OCI-LY7 (cell line): ENCODE results near the gene ADAM23. TPM values are rescaled to one million over a fixed set of nuclear protein-coding genes. Genes with fewer than 3 reads are reported as not detected.

Experiments used
- BruUV-seq: library from RNA; stranded (reverse); fragments of 400-500 nt; replicated peaks from 2 replicates; lab custom pipeline; 2021; lab: Mats Ljungman, UMichigan
- CTCF ChIA-PET: fragments of 300-600 bp; sonication (Branson Sonifier 250); formaldehyde crosslinking; loops from one replicate; lab custom pipeline; 2022; ENCODE audit warnings: antibody characterized with exemption; ENCODE audit not compliant: unreplicated experiment; lab: Charles Lee
- POLR2A ChIA-PET: fragments of 300-600 bp; sonication (Branson Sonifier 250); formaldehyde crosslinking; loops from one replicate; lab custom pipeline; 2022; ENCODE audit warnings: antibody characterized with exemption; lab: Charles Lee
- DNase-seq: peaks from one replicate; pipeline ENCODE4 v3.0.0-alpha.2; 2015; ENCODE audit warnings: low spot score
- H2AFZ ChIP-seq: fragments of 200-600 bp; sonication (generic), shearing (Covaris generic); 2 replicates; pipeline ENCODE4 v1.6.1; 2014; ENCODE audit warnings: mild to moderate bottlenecking, antibody characterized with exemption, low read length, moderate library complexity
- H3K27ac ChIP-seq: fragments of 200-600 bp; sonication (generic); 2 replicates; pipeline ENCODE4 v1.5.1; 2014; ENCODE audit warnings: mixed run types, low read depth, mild to moderate bottlenecking, moderate library complexity, low read length, inconsistent platforms; ENCODE audit not compliant: poor library complexity, severe bottlenecking
- H3K36me3 ChIP-seq: fragments of 200-600 bp; sonication (generic); 2 replicates; pipeline ENCODE4 v1.6.1; 2014; ENCODE audit warnings: mild to moderate bottlenecking, antibody characterized with exemption, low read length, moderate library complexity, mixed read lengths; ENCODE audit not compliant: insufficient read depth
- H3K4me1 ChIP-seq: fragments of 200-600 bp; sonication (generic); 2 replicates; pipeline ENCODE4 v1.5.1; 2014; ENCODE audit warnings: mild to moderate bottlenecking, low read length; ENCODE audit not compliant: insufficient read depth, poor library complexity, severe bottlenecking
- H3K4me2 ChIP-seq: fragments of 200-600 bp; sonication (generic); 2 replicates; pipeline ENCODE4 v1.6.1; 2014; ENCODE audit warnings: mild to moderate bottlenecking, low read length
- H3K4me3 ChIP-seq: fragments of 200-600 bp; sonication (generic); 2 replicates; pipeline ENCODE4 v1.5.1; 2014; ENCODE audit warnings: mild to moderate bottlenecking, low read depth, low read length; ENCODE audit not compliant: poor library complexity, severe bottlenecking
- H3K79me2 ChIP-seq: fragments of 200-600 bp; sonication (generic); 2 replicates; pipeline ENCODE4 v1.6.1; 2016; ENCODE audit warnings: low read depth, mild to moderate bottlenecking, low read length, moderate library complexity, mixed read lengths; ENCODE audit not compliant: insufficient read depth
- H3K9me2 ChIP-seq: fragments of 200-600 bp; sonication (generic); 2 replicates; pipeline ENCODE4 v1.6.1; 2016; ENCODE audit warnings: mild to moderate bottlenecking, low read length, mixed read lengths; ENCODE audit not compliant: insufficient read depth
- H3K9me3 ChIP-seq: fragments of 200-600 bp; sonication (generic); 2 replicates; pipeline ENCODE4 v1.6.1; 2014; ENCODE audit warnings: mild to moderate bottlenecking, mixed run types, low read length, mixed read lengths
- H4K20me1 ChIP-seq: fragments of 200-600 bp; sonication (generic); 2 replicates; pipeline ENCODE4 v1.6.1; 2014; ENCODE audit warnings: mild to moderate bottlenecking, antibody characterized with exemption, low read length, moderate library complexity, mixed read lengths; ENCODE audit not compliant: insufficient read depth
- CTCF ChIP-seq: fragments of 200-600 bp; sonication (generic); conservative IDR thresholded peaks from 2 replicates; pipeline ENCODE4 v1.5.1; 2014; ENCODE audit warnings: mild to moderate bottlenecking, antibody characterized with exemption, low read length, moderate library complexity, mixed read lengths
- EZH2phosphoT487 ChIP-seq: fragments of 200-600 bp; sonication (generic); IDR thresholded peaks from 2 replicates; pipeline ENCODE4 v1.6.1; 2018; ENCODE audit warnings: low read depth, borderline replicate concordance, mild to moderate bottlenecking, mixed run types, antibody characterized with exemption, low read length, moderate library complexity, mixed read lengths
- intact Hi-C: fragments of 100-400 bp; cut with micrococcal nuclease; formaldehyde crosslinking; loops from one replicate; pipeline ENCODE4 v1.10.0; 2022; ENCODE audit not compliant: unreplicated experiment
- total RNA-seq, 2 experiments: library from RNA; depleted of rRNA in 1 of 2; stranded (reverse); fragments of >200 nt in 1 of 2; shearing (Covaris generic) in 1 of 2; gene quantifications; 2 replicates each; pipeline ENCODE4 v1.2.3, GENCODE V29; 2014 to 2022

ADAM23 gene
- total RNA-seq, 2 experiments from 2014 or later = 0.53 TPM; not detected in 1

- Histone ChIP-seq H3K4me1 (no peaks in the 10 kb centered on the region), H3K9me2 (no peaks in the 10 kb centered on the region), H3K4me3 (no peak overlapping the region), H3K36me3 (no peaks in the 10 kb centered on the region), H4K20me1 (no peaks in the 10 kb centered on the region), H3K4me2 (no peak overlapping the region), H3K27ac (no peak overlapping the region), H3K79me2 (no peaks in the 10 kb centered on the region), H2AFZ (peak overlapping the region; percentile 82; the same call in 1 of the 2 replicates), H3K9me3 (no peaks in the 10 kb centered on the region)
- TF ChIP-seq CTCF (no peak), EZH2phosphoT487 (no peak)
- BruUV-seq = no TSS peak
- intact Hi-C loops = no loop called here
- POLR2A ChIA-PET = interaction anchor here (0.8 kb wide), 1 partner anchor 29 kb away, joined by 3 read pairs; no protein-coding TSS in a partner anchor
- DNase-seq = no peak
- CTCF ChIA-PET = no interaction called here
Observed at GRCh38 chr2:206422493-206422892, 20.8 kb upstream of the ADAM23 start.

DNA sequence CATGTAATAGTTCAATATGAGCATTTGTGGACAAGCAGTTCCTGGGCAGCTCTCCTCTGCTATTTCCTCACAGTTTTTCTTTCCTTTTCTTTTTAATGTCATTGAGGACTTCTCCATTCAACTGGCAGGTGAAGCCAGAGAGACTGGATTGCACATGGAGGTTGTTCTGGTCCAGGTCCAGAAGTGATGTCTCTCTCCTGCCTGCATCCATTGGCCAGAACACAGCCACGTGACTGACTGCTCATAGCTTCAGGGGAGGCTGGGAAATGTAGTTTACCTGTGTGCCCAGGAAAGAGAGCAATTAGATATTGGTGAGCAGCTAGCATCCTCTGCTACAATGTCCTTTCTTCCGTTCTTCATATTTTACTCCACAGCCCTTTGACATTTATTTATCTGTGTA is 20.2 kb upstream of the ADAM23 start:
- Histone ChIP-seq H2AFZ (peak overlapping the region; percentile 82; the same call in 1 of the 2 replicates), H3K4me3 (no peak overlapping the region), H3K36me3 (no peaks in the 10 kb centered on the region), H3K9me3 (no peaks in the 10 kb centered on the region), H3K27ac (no peak overlapping the region), H3K4me2 (no peak overlapping the region), H3K79me2 (no peaks in the 10 kb centered on the region), H4K20me1 (no peaks in the 10 kb centered on the region), H3K9me2 (no peaks in the 10 kb centered on the region), H3K4me1 (no peaks in the 10 kb centered on the region)
- TF ChIP-seq CTCF = no peak
- TF ChIP-seq EZH2phosphoT487 = no peak
- intact Hi-C loops = no loop called here
- CTCF ChIA-PET = interaction anchor here (0.6 kb wide), 2 partner anchors 147 to 502 kb away, joined by 4 to 8 read pairs; no protein-coding TSS in a partner anchor
- POLR2A ChIA-PET = no interaction called here
- DNase-seq = peak; percentile 39
- BruUV-seq = no TSS peak

GRCh38 chr2:206424134-206424533 is 19.2 kb upstream of the ADAM23 start:
- Histone ChIP-seq H3K4me2 (no peak overlapping the region), H3K9me2 (no peaks in the 10 kb centered on the region), H3K79me2 (no peaks in the 10 kb centered on the region), H3K27ac (no peak overlapping the region), H3K36me3 (no peaks in the 10 kb centered on the region), H4K20me1 (no peaks in the 10 kb centered on the region), H3K4me1 (no peaks in the 10 kb centered on the region), H2AFZ (no peak overlapping the region), H3K9me3 (no peaks in the 10 kb centered on the region), H3K4me3 (no peak overlapping the region)
- ChIA-PET POLR2A (interaction anchor here (0.6 to 0.8 kb wide), 3 partner anchors 22 to 1999 kb away, joined by 3 read pairs; no protein-coding TSS in a partner anchor), CTCF (no interaction called here)
- no peak for DNase-seq
- no TSS peak for BruUV-seq
- intact Hi-C loops = no loop called here
- TF ChIP-seq CTCF = no peak
- no peak for TF ChIP-seq EZH2phosphoT487
